Activated CD4-positive, CD25-positive, alpha-beta regulatory T cell treated with anti-CD3 and anti-CD28 coated beads, Interleukin-2, amount 50 U/mL, for 24 hours (primary cell): ENCODE measurements around the gene TRERF1.
A peak's percentile ranks its signal among the peaks of the same experiment; 100 is the strongest.

Experiments used
- ATAC-seq, 2 donors: fragments of 150-1000 bp; cut with Tn5 transposase; one replicate each; pipeline ENCODE4 v1.10.0; 2021; ENCODE audit warnings: mild to moderate bottlenecking in 1 of 2, moderate library complexity in 1 of 2

Gene TRERF1

DNA sequence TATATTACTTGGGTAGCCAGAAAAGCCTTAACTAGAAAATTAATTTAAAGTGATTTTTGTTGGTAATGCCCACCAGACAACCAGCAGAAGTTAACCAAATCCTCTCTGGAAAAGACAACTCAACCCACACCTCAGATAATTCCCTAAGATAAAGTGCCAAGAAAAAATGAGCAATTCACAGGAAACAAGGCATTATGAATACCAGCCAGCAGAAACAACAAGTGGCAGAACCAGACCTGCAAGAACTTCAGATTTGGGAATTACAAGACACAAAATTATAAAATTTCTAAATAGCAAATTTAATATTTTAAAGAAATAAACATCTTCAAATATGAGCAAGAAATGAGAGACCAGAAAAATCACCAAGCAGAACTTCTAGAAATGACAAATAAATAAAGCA, 154.1 kb downstream of the TRERF1 start:
- no peak for ATAC-seq

DNA sequence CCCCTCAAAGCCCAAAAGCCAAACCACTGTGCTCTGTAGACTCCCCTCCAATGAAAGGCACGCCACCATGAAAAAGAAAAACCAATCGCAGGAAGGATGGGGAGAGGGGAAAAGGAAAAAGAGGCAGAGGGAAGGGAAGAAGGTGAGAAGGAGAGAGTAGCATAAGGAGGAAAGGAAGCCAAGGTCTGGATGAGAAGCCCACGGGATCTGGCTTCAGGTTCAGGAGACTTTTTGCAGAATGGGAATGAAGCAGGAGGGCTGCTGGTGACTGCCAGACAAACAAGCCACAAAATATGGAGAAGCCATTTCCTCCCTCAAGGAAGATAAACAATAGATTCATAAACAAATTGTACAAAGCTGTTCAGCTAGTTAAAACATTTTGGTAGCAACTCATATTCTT, 155.1 kb downstream of the TRERF1 start:
- no peak for ATAC-seq

DNA sequence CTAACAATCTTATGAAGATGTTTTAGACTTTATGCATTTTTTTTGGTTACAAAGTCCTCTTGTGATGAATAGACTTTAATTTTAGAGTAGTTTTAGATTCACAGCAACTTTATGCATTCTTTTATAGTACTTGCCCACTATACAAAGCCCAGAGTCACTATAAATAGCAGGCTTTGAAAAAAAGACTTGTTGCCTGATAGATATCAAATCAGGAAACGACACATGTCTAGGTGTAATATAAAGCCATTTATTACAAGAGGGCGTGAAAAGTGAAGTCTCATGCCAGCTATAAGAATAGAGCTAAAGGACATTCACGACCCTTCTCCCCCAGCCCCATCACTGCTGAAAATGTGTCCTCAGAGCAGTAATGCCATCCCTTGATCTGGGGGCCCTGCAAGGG, 156.0 kb downstream of the TRERF1 start:
- ATAC-seq = no peak

DNA sequence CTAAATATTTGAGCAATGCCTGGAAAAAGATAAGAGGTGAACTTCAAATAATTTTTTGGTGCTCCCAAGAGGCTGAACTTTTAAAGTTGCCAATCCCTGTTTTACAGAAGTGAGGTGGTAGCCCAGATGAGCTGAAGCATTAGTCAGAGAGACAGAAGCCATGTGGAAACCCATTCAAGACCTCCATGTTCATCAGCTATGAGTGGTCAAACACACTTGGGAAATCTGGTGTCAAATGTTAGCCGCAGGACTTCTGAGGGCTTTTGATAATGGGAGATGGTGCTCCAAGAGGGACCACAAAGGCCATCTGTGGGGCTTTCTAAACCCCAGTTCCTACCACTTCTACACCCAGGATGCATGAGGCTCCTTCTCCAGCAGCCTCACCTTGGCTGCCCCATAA, 156.5 kb downstream of the TRERF1 start:
- ATAC-seq = no peak

DNA sequence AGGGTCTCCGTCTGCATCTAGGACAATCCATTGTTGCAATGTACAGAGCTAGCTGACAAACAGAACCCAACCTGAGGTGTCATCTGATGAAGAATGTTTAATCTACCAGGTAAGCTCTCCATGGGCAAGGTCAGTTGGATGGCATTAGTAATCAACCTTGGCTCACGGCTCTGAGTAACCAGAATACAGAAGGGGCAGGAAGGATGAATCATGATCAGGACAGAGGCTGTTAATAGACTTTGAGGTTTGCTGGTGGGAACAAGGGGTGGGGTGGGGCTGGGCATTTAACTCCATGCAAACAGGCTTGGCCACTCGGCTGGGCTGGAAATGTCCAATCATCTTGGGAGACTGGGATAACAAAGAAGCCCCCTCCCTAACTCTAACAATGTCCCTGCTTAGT, 157.0 kb downstream of the TRERF1 start:
- peak; percentile 60 for ATAC-seq

DNA sequence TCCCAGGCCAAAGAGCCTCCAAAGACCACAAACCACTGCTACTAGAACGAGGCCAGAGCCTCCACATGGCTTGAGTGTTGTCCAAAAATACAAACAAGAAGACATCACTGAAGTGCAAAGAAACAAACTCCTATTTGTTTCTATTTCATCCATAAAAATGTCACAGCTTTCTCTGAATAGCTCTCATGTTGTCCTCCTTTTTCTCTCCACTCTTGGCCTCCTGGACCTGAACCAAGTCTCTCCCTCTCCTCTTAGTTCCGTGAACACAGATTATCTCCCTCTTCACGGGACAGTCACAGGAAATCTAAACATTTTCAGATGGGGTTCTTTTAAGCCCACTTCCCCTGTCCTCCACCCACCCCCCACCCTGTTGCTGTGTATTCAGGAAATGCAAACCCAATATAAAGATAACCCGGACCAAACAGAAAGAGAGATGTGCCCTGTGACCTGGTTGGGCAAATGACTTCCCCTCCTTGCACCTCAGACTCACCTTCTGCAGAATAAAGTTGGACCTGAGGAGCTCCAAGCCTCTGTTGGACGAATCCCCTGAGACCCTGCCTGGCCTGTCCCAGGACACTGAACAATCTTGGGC, 158.2 kb downstream of the TRERF1 start:
- no peak for ATAC-seq

DNA sequence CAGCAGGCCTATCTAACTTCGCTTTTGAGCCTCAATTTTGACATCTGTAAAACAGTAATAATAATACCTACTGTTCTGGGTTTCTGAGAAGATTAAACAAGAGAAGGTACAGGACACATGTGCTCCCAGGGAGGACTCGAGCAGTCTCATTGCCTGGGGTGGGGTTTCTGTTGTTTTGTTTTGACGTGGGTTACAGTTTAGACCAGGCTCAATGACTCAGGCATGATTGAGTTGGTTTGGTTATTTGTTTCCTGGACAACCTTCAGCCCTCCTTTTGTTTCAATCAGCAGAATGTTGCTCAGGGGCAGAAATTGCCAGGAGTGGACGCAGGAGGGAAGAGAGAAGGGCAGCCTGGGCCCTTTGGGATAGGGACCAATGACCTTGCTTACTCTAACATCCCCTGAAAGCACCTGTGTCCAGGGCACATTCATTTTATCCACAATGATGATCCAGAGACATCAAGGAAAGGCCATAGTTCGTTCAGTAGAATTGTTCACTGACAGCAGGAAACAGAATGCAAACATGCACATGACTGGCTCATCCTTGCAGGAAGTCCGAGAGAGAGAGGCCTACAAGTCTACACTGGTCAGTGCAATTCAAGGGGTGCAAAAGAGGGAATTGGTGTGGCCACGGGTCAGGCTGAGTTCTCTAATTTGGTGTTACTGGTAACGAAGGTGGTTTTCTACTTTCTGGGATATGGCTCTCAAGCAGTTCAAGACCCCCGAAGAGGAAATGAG, 159.6 kb downstream of the TRERF1 start:
- ATAC-seq = peak; percentile 68 to 77

DNA sequence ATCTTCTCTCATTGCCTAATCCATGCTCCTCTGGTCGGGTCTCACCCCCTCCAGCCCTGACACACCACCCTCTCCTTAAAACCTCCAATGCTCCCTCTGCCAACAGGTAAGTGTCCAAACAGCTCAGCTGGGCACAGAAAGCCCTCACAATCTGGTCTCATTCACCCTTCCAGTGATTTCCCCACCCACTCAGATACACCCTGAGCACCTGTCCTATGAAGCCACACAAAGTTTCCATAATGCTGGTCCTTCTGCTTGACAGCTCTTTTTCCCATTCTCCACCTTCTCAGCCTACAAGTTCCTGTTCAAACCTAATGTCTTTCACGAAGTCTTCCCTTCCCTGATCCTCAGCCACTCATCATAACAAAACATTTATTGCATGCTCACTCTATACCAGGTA, 164.0 kb downstream of the TRERF1 start:
- no peak for ATAC-seq

DNA sequence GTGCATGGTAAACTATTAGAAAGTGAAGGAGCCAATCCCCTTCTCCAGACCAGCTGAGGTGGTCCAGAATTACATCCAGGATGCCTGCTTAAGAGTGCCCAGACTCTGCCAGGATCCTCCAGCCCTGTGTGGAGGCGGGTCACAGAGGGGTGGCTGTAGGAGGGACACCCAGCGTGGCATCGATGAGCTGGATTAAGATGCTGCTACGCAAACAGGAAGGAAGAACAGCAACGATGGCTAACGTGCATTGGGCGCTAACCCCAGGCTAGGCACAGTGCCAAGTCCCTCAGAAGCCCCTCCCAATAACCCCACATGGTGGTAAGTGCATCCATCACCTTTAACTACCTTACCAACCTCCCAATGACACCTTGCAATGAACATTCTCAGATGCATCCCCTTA, 170.2 kb downstream of the TRERF1 start:
- peak; percentile 11 to 44 for ATAC-seq

DNA sequence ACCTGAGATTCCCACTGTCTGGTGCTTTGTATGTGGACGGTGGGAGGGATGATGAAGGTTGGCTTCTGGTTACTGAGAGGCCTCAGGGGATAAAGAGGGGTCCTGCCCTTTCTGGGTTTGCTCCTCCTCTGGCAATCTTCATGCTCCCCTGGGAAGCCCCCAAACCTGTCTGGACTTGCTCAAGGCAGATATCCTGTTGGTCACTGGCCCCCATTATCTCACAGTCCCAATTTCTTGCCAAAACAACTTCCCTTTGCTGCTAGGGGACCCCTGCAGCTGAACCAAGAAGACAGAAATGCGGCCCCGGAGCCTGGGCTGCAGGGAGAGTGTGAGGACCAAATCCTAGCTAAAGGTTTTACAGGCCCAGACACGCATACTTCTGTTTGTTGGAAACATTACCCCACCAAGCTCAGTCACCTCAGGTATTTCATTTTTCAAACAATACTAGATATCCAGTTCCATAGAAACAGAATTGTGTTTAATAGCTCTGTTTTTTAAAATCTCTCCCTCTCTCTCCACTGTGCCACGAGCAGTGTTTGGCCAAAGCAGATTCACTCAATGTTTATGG, 170.7 kb downstream of the TRERF1 start:
- ATAC-seq = no peak

DNA sequence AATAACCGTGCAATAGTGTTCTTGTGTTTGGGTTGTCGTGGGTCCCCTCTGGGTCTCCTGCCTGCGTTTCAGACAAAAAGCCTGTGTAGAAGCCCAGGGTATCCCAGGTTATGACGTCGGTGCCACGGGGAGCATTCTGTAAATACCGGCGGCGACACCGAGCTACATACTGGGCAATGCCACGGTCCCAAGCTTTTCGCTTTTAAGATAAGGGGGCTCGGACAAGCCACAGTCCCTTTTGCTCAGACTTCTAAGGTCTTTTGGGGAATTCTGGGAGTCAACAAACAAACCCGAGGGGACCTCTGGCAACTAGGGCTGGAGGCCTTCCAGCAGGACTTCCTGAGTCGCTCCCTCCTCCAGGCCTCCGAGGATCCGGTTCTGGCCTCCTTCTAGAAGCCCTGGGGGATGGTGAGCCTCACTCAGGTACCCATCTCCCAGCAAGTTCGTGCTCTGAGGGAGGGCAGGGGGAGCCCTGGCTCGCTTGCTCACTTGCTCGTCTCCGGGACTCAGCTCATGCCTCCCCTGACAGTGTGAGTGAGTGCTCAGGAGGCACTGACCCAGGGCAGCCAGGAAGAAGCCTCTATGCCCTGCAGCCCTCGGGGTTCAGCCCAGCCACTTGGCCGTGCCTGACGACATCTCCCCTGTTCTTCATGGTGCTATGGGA, 171.6 kb downstream of the TRERF1 start:
- no peak for ATAC-seq

DNA sequence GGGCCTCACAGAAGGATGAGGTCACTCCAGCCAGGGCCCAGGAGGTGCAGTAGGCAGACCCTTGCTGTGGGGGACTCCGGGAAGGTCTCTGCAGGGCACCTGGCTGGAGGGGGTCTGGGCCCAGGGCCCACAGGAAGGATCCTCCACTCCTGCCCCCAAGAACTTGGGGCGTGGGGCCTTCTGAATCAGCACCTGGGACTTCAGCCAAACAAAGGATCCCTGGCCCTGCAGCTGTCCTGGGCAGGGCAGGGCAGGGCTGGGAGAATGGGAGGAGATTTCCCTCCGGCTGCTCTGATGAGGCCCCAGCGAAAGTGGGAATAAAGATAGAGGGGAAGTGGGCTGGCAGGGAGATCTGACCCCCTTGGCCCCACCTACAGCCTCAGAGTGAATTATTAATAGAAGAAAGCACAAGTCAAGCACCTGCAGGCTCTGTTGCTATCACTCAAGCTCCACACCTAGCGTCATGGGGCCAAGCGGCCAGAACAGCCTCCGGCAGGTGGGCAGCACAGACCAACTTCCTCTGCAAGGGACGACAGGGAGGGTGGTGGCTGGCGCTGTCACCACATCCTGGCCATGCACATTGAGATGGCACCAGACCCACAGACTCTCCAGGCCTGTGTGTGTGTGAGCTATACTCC, 172.5 kb downstream of the TRERF1 start:
- peak; percentile 57 to 58 for ATAC-seq

DNA sequence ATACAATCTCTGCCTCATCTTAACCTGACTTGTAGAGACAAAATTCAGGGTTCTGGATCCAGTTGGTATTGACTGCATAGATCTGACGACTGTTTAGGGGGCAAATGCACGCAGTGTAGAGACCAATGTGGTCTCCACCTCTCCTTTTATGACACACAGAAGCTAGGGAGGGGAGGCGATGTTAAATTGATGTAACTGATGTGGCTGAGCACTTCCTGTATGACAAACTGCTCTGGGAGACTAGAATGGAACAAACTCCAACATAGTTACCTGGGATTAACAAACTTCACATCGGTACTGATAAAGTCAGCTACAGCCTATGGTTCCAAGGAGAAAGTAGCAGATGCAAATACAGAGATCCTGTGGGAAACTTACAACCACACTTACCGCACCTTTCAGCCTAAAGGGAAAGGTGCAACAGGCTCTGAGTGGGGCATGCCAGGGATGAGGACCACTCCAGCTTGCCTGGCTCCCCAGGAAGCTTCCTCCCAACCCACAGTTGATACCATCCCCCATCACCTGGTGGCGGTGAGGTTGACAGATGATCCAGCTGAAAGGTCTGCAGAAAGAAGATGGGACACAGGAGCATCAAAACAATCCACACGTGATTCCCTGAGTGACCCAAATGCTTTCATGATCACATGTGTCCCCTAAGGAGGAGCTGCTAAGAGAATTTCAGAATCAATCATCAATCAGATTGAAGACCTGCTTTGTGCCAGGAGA, 173.4 kb downstream of the TRERF1 start:
- ATAC-seq = peak; percentile 57 to 75

DNA sequence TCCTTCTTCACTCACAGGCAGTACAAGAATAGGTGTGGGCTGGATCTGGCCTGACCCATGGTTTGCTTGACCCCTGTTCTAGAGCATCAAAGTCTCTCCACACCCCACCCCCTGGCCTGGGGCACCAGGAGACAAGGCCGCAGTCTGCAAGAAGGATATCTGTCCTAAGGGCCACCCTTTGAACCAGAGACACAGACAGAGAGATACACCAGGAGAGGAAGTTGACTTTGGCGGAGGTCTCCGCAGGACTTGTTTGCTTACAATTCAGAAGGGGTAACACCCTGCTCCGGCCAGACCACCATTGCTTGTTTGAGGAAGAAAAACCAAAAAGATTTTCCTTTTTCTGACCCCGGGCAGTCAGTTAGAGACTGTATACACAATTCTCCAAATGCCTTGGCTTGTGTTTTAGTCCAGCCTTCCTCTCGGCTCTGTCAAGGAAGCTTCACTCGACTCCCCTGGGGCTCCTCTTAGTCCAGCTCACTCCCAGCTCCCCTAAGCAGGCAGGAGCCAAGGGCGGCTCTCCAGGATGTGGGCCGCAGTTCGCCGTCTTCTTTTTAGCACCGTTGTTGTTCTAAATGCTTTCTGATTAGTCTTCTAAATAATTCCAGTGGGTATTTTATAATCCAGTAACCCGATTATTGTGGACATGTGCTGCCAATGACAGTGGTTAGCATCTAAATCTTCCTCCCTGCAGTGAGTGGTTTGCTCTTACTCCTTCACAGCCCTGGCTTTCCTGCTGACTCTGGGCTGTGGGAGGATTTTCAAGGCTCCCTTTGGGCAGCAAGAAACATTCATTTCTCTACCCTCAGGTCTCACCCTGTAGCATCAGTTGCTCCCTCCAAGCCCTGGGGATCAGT, 175.5 kb downstream of the TRERF1 start:
- ATAC-seq = no peak

DNA sequence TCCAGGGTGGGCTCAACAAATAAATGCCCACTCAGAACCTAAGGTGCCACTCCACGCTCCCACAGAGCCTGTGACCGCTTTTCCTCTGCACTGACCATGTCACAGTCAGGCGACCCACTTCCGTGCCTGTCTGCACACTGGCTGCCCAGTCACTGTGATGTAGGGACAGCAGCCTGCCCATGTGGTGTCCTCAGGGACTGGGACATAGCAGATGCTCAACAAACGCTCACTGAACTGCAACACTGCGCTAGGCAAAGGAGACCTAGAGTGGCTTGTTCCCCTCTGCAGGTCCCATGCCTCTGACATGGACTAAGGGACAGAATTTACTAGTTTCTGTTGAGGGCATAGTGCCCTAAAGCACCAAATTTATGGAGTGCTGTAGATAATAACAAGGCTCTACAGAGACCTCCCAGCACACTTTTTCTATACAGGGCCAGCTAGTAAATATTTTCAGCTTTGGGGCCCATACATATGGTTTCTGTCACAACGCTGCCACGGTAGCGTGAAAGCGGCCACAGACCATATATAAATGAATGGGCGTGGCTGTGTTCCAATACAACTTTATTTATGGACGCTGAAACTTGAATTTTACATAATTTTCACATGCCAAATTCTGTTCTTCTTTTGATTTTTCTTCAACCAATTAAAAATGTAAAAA, 176.2 kb downstream of the TRERF1 start:
- ATAC-seq = no peak

DNA sequence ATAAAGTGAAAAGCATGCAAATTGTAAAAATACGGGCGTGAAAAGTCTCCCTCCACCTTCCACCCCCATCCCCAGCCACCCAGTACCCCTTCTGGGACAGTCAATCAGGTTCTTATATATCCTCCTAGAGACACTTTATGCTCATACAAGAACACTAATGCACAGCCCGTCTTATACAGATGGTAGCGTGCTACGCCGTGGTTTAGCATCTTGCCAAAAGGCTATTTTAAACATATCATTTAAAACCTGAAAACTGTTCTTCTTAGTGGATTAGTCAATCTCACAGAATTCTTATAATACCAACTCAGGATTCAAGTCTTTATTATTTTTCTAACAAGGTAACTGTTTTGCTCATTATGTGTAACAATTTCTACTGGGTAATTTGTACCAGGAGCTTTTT, 176.8 kb downstream of the TRERF1 start:
- ATAC-seq = no peak

DNA sequence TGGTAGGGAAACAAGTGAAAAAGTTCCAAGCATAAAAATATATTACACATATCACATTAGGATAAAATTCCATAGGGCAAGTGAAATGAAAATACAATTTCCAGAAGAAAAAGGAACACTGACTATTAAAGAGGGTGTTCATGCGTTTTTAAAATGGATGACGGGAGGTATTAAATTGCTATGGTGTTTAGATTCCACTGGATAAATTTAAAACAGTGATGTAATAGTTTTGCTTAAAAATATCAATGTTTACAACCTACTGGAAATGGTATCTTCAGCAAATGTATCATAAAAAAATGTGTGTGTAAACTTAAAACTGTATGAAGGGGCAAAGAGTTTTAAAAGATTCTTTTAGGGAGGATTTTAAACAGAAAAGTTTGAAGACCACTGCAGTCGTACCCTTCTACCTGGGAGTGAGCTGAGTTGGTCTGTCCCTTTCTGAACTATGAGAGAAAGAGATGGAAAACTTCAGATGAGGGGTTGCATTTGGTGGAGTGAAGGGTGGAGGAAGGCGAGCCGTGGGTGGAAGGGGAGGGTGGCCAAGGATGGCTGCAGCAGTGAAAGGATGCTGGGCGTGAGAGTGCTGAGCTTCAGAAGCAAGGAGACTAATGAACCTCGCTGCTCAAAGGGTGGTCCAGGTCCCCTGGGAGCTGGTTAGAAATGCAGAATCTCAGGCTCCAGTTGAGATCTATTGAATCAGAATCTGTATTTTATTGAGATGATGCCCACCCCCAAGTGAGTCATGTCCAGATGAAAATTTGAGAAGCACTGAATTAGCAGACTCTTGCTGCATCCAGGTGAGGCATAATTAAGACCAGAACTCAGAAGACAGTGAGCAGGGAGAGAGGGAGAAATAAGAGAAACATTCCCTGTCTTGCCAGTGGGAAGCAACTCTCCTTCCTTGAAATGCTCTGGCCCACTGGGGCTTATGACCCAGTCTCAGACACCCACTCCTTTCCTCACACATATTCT, 179.6 kb downstream of the TRERF1 start:
- no peak for ATAC-seq

DNA sequence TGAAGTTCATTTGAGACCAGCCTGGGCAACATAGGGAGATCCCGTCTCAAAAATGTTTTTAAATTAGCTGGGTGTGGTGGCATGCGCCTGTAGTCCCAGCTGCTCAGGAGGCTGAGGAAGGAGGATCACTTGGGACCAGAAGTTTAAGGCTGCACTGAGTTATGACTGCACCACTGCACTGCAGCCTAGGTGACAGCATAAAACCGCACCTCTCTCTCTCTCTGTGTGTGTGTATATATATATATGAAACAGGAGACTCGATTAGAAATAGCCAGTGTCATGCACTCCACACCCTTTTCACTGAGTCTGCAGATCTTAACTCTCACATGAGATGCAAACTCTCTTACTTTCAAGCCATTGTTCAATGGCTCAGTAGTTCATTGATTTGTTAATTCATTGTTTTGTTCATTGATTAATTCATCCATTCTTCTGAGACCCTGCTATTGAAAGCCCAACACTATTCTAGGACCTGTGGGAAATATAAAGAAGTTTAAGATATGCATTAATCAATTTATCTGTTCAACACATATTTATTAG, 181.7 kb downstream of the TRERF1 start:
- ATAC-seq = no peak

DNA sequence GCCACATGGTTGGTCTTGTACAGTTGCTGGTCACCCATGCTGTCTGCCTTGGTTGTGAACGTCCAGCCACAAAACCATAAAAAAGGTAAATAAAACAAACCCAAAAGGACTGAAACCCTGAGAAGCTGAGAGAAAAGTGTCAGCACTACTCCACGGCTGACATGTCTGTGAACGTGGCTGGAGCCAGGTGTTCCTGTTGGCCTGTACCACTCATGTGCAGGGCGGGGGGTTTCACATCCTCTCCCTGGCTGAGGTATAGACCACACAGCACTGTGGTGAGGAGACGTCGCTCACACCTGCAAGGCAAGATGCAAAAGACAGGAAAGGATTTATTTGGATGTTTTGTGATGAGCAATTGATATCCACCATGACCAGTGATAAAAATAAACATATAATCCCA, 182.2 kb downstream of the TRERF1 start:
- ATAC-seq = no peak

DNA sequence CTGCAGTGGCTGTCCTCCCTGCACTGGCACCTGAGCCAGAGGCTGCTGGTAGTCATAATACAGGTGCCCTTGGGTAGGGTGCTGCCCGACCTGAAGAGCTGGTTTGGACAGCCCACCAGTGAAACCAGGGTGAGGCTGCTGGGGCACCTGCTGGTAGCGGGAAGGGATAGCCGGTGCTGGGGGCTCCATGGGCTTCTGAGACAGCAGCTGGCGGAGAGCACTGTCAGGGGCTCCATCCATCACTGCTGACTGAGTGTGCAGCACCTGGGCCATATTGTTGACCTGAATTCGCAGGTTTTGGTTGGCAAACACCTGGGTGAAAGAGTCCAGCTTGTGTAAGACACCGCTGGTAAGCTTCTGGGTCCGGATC, 182.9 kb downstream of the TRERF1 start:
- ATAC-seq = no peak
